HepG2 (cell line): ENCODE data around the gene GPBP1. TPM values are rescaled to one million over a fixed set of nuclear protein-coding genes. Genes with fewer than 3 reads are reported as not detected.

Source experiments
- ATAC-seq: fragments of 200-7000 bp; cut with Tn5 transposase; 3 replicates; pipeline ENCODE4 v1.9.1; 2020; ENCODE audit warnings: mild to moderate bottlenecking, moderate library complexity
- BruUV-seq: library from RNA; stranded (reverse); fragments of 400-500 nt; replicated peaks from 2 replicates; lab custom pipeline; 2021; lab: Mats Ljungman, UMichigan
- CTCF ChIA-PET: fragments of 300-600 bp; formaldehyde crosslinking; extraction: SDS; loops from one replicate; lab custom pipeline; 2021; ENCODE audit warnings: low total read pairs, inconsistent platforms, low intra/inter-chr PET ratio; lab: Yijun Ruan, JAX
- POLR2A ChIA-PET: fragments of 350-600 bp; sonication (Branson Sonifier 250); formaldehyde crosslinking; loops from one replicate; lab custom pipeline; 2020; ENCODE audit warnings: antibody characterized with exemption, inconsistent platforms; lab: Yijun Ruan, JAX
- DNase-seq: peaks from one replicate; pipeline ENCODE4 v3.0.0-alpha.2; 2015; ENCODE audit warnings: low spot score
- FAIRE-seq: peaks from 3 replicates; lab custom pipeline; 2011; peaks lifted over from hg19 to GRCh38; lab: Jason Lieb, UNC
- H2AFZ ChIP-seq: one replicate; pipeline ENCODE4 v1.6.1; 2011; ENCODE audit warnings: low read length, inconsistent platforms
- H3K27ac ChIP-seq: fragments of 300-600 bp; 3 replicates; pipeline ENCODE4 v1.8.0; 2011; ENCODE audit warnings: mixed run types, mild to moderate bottlenecking, mixed read lengths, low read length, inconsistent platforms; ENCODE audit not compliant: insufficient read depth; ENCODE audit errors: extremely low read length
- H3K27me3 ChIP-seq, 2 experiments: fragments of 200-600 bp in 1 of 2; 2 replicates in 1 of 2; 3 replicates in 1 of 2; pipeline versions ENCODE4 v1.6.0 to v1.8.0; 2011; ENCODE audit warnings: low read length in 2 of 2, mild to moderate bottlenecking in 2 of 2, moderate library complexity in 2 of 2, inconsistent platforms in 1 of 2; ENCODE audit not compliant: insufficient read depth in 2 of 2, control insufficient read depth in 1 of 2
- H3K36me3 ChIP-seq, 2 experiments: fragments of 200-600 bp in 1 of 2; replicated peaks in 1 of 2; 2 replicates in 1 of 2; 3 replicates in 1 of 2; pipeline versions ENCODE4 v1.5.1 to v1.8.0; 2011; ENCODE audit warnings: low read length in 2 of 2, inconsistent platforms in 1 of 2; ENCODE audit not compliant: insufficient read depth in 2 of 2, control insufficient read depth in 1 of 2
- H3K4me1 ChIP-seq: 2 replicates; pipeline ENCODE4 v1.5.1; 2012; ENCODE audit warnings: low read length, inconsistent platforms; ENCODE audit not compliant: insufficient read depth
- H3K4me2 ChIP-seq: 2 replicates; pipeline ENCODE4 v1.6.0; 2011; ENCODE audit warnings: low read depth, low read length, inconsistent platforms
- H3K4me3 ChIP-seq, 3 experiments: fragments of 200-600 bp in 1 of 3; sonication (generic), shearing (Covaris generic) in 1 of 3; replicated peaks in 1 of 3; 2 replicates each; pipeline ENCODE4 v1.5.1; 2011 to 2016; ENCODE audit warnings: low read length in 3 of 3, inconsistent platforms in 2 of 3, low read depth in 2 of 3, mild to moderate bottlenecking in 2 of 3, control low read depth in 1 of 3, mixed read lengths in 1 of 3; ENCODE audit not compliant: insufficient read depth in 1 of 3
- H3K79me2 ChIP-seq: one replicate; pipeline ENCODE4 v1.6.1; 2011; ENCODE audit warnings: low read length, inconsistent platforms; ENCODE audit not compliant: insufficient read depth
- H3K9ac ChIP-seq: 2 replicates; pipeline ENCODE4 v1.6.0; 2011; ENCODE audit warnings: mild to moderate bottlenecking, low read depth, low read length, inconsistent platforms; ENCODE audit not compliant: insufficient read depth
- H3K9me3 ChIP-seq: 2 replicates; pipeline ENCODE4 v1.5.1; 2012; ENCODE audit warnings: mild to moderate bottlenecking, low read length
- H4K20me1 ChIP-seq: 2 replicates; pipeline ENCODE4 v1.6.0; 2011; ENCODE audit warnings: inconsistent platforms, mild to moderate bottlenecking, low read length, moderate library complexity; ENCODE audit not compliant: insufficient read depth
- DNMT1 ChIP-seq: sonication (generic); formaldehyde crosslinking; IDR thresholded peaks from 2 replicates; pipeline ENCODE4 v1.5.1; 2020; ENCODE audit warnings: mild to moderate bottlenecking, missing genetic modification reagents
- FOXA1 ChIP-seq, 2 experiments: fragments of 450-650 bp in 1 of 2; sonication (generic) in 1 of 2; formaldehyde crosslinking in 1 of 2; IDR thresholded peaks; 2 replicates each; pipeline versions ENCODE4 v1.4.0 to v1.6.1; 2016 to 2020; ENCODE audit warnings: missing genetic modification reagents in 1 of 2
- FOXK1 ChIP-seq: sonication (generic); formaldehyde crosslinking; IDR thresholded peaks from 2 replicates; pipeline ENCODE4 v1.4.0; 2020; ENCODE audit warnings: low read depth, missing genetic modification reagents, borderline replicate concordance
- FOXP1 ChIP-seq, 2 experiments: fragments of 450-650 bp in 1 of 2; IDR thresholded peaks; 2 replicates each; pipeline ENCODE4 v1.6.1; 2017 to 2018; ENCODE audit warnings: antibody characterized with exemption in 1 of 2
- KAT2B ChIP-seq: fragments of 150-350 bp; IDR thresholded peaks from 2 replicates; pipeline ENCODE4 v1.6.1; 2014; ENCODE audit warnings: low read depth, low read length, borderline replicate concordance
- KAT7 ChIP-seq: IDR thresholded peaks from 2 replicates; pipeline ENCODE4 v1.6.1; 2018; ENCODE audit warnings: borderline replicate concordance, missing compliant biosample characterization
- NCOA1 ChIP-seq: sonication (generic); formaldehyde crosslinking; IDR thresholded peaks from 2 replicates; pipeline ENCODE4 v1.9.0; 2021; ENCODE audit warnings: missing genetic modification reagents
- NR0B2 ChIP-seq: sonication (generic); formaldehyde crosslinking; IDR thresholded peaks from 2 replicates; pipeline ENCODE4 v1.4.0; 2020; ENCODE audit warnings: mild to moderate bottlenecking, missing genetic modification reagents
- PAWR ChIP-seq: sonication (generic); formaldehyde crosslinking; IDR thresholded peaks from 2 replicates; pipeline ENCODE4 v1.4.0; 2020; ENCODE audit warnings: missing genetic modification reagents, mild to moderate bottlenecking, borderline replicate concordance
- RBAK ChIP-seq: sonication (generic); formaldehyde crosslinking; IDR thresholded peaks from 2 replicates; pipeline ENCODE4 v1.5.1; 2020; ENCODE audit warnings: mild to moderate bottlenecking, missing genetic modification reagents
- SMARCE1 ChIP-seq: fragments of 450-650 bp; IDR thresholded peaks from 2 replicates; pipeline ENCODE4 v1.6.1; 2017; ENCODE audit warnings: borderline replicate concordance
- TFDP1 ChIP-seq: IDR thresholded peaks from 2 replicates; pipeline ENCODE4 v1.6.1; 2016; ENCODE audit warnings: missing compliant biosample characterization, missing genetic modification reagents, borderline replicate concordance
- ZNF18 ChIP-seq: sonication (generic); formaldehyde crosslinking; IDR thresholded peaks from 2 replicates; pipeline ENCODE4 v1.8.0; 2022; ENCODE audit warnings: mild to moderate bottlenecking, missing genetic modification reagents; ENCODE audit not compliant: insufficient replicate concordance
- ZNF274 ChIP-seq: sonication (generic); formaldehyde crosslinking; IDR thresholded peaks from 2 replicates; pipeline ENCODE4 v1.5.1; 2020; ENCODE audit warnings: mild to moderate bottlenecking, missing genetic modification reagents
- ZNF431 ChIP-seq: sonication (generic); formaldehyde crosslinking; IDR thresholded peaks from 2 replicates; pipeline ENCODE4 v1.9.0; 2022; ENCODE audit warnings: missing genetic modification reagents, low read depth, mild to moderate bottlenecking, borderline replicate concordance
- ZNF550 ChIP-seq: sonication (generic); formaldehyde crosslinking; IDR thresholded peaks from 2 replicates; pipeline ENCODE4 v1.4.0; 2020; ENCODE audit warnings: mild to moderate bottlenecking, missing genetic modification reagents, borderline replicate concordance
- ZNF777 ChIP-seq: sonication (generic); formaldehyde crosslinking; IDR thresholded peaks from 2 replicates; pipeline ENCODE4 v1.4.0; 2020; ENCODE audit warnings: missing genetic modification reagents
- WGBS: methylation state at CpG from one replicate; pipeline ENCODE4 v1.1.6; 2017; ENCODE audit warnings: low lambda C conversion rate; 5-methylcytosine and 5-hydroxymethylcytosine counted together
- in situ Hi-C: cut with HindIII; loops from 2 replicates; pipeline ENCODE4 v1.10.0; 2017; ENCODE audit warnings: low pct_unique_long_range_greater_than_20kb; ENCODE audit not compliant: extremely low pct_ligation_motif_present
- intact Hi-C: fragments of 100-400 bp; cut with micrococcal nuclease; formaldehyde crosslinking; loops from one replicate; pipeline ENCODE4 v1.10.0; 2022; ENCODE audit not compliant: unreplicated experiment
- polyA plus RNA-seq, 8 experiments: library from polyadenylated mRNA; depleted of rRNA in 3 of 8; stranded (reverse) in 7 of 8; unstranded in 1 of 8; fragments of >200 nt; fragmentation: Illumina TruSeq in 4 of 8; extraction: Trizol in 4 of 8; gene quantifications; 2 replicates each; pipeline versions ENCODE4 v1.2.1 to v1.2.3, GENCODE V29; 2011 to 2016; ENCODE audit warnings: low read depth in 4 of 8, missing spikeins in 1 of 8, mixed read lengths in 1 of 8; ENCODE audit not compliant: insufficient read depth in 1 of 8
- total RNA-seq, 5 experiments: library from RNA; depleted of rRNA; stranded (reverse); fragments of >200 nt; fragmentation: Illumina TruSeq; extraction: Trizol; gene quantifications; 2 replicates each; pipeline ENCODE4 v1.2.3, GENCODE V29; 2016; ENCODE audit warnings: low read depth in 1 of 5
- TF ChIP-seq, protein P1 (sequence below): conservative IDR thresholded peaks from 2 replicates; pipeline ENCODE4 v1.6.1; 2018; ENCODE audit warnings: missing genetic modification reagents
- TF ChIP-seq, protein P2 (sequence below): sonication (generic); formaldehyde crosslinking; conservative IDR thresholded peaks from 2 replicates; pipeline ENCODE4 v1.8.1; 2023; ENCODE audit warnings: missing genetic modification reagents

The GPBP1 gene
- total and polyA plus RNA-seq, 2 of the 13 experiments (the other 11 are each of a cell fraction or from before 2014, with no cell fraction given): 27.1 to 72.2 TPM

DNA sequence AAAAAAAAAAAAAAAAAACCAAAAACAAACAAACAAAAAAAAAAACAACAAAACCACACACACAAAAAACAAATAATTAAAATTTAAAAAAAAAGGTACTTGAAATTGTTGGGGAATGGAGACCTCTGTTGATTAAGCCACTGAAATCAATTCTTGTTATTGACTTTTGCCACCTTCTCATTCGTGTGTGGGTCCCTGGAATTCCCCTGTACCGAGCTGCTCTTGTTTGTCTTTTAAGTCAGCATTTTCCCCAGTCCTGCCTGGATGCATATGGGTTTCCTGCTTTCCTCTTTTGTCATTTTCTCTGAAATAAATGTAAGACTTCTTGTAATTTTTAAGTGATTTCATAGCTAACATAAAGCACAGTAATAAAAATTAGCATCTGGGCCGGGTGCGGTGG, 45.5 kb downstream of the GPBP1 start:
- peaks cover 32% of the 10 kb centered on the region for H4K20me1 ChIP-seq
- no TSS peak for BruUV-seq
- no peak overlapping the region for H3K27ac ChIP-seq
- TF ChIP-seq, protein P1, sequence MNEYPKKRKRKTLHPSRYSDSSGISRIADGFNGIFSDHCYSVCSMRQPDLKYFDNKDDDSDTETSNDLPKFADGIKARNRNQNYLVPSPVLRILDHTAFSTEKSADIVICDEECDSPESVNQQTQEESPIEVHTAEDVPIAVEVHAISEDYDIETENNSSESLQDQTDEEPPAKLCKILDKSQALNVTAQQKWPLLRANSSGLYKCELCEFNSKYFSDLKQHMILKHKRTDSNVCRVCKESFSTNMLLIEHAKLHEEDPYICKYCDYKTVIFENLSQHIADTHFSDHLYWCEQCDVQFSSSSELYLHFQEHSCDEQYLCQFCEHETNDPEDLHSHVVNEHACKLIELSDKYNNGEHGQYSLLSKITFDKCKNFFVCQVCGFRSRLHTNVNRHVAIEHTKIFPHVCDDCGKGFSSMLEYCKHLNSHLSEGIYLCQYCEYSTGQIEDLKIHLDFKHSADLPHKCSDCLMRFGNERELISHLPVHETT: no peak
- TF ChIP-seq PAWR (CRISPR knock-in tag): no peak
- no peak for TF ChIP-seq SMARCE1
- TF ChIP-seq RBAK (CRISPR knock-in tag): no peak
- TF ChIP-seq ZNF550 (CRISPR knock-in tag): no peak
- peak; percentile 42; the same call in 1 of the 2 replicates for TF ChIP-seq FOXA1 (IDR thresholded peaks at IDR 0.05)
- no peak for TF ChIP-seq FOXA1 (CRISPR knock-in tag; IDR thresholded peaks at IDR 0.05)
- TF ChIP-seq DNMT1: no peak
- TF ChIP-seq FOXP1 (IDR thresholded peaks at IDR 0.05): no peak
- TF ChIP-seq FOXP1 (CRISPR knock-in tag; IDR thresholded peaks at IDR 0.05): peak; percentile 27; the same call in 1 of the 2 replicates
- TF ChIP-seq, protein P2, sequence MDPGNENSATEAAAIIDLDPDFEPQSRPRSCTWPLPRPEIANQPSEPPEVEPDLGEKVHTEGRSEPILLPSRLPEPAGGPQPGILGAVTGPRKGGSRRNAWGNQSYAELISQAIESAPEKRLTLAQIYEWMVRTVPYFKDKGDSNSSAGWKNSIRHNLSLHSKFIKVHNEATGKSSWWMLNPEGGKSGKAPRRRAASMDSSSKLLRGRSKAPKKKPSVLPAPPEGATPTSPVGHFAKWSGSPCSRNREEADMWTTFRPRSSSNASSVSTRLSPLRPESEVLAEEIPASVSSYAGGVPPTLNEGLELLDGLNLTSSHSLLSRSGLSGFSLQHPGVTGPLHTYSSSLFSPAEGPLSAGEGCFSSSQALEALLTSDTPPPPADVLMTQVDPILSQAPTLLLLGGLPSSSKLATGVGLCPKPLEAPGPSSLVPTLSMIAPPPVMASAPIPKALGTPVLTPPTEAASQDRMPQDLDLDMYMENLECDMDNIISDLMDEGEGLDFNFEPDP: no peak
- no peak for TF ChIP-seq ZNF431 (CRISPR knock-in tag)
- TF ChIP-seq ZNF18: no peak
- TF ChIP-seq KAT2B: peak; percentile 90
- TF ChIP-seq FOXK1 (CRISPR knock-in tag): no peak
- no peak for TF ChIP-seq TFDP1 (CRISPR knock-in tag)
- no peak for TF ChIP-seq KAT7 (CRISPR knock-in tag)
- no peak for TF ChIP-seq ZNF777 (CRISPR knock-in tag)
- TF ChIP-seq NR0B2 (CRISPR knock-in tag): no peak
- TF ChIP-seq NCOA1 (CRISPR knock-in tag): no peak
- TF ChIP-seq ZNF274 (CRISPR knock-in tag): no peak

More for the DNA sequence above, 45.5 kb downstream of the GPBP1 start:
- peaks cover 8 to 34% of the 10 kb centered on the region in 2 experiments for H3K36me3 ChIP-seq
- POLR2A ChIA-PET: interaction anchor here (1.1 to 1.3 kb wide), 2 partner anchors 46 to 310 kb away, joined by 3 to 7 read pairs; partner anchors contain the start of genes GPBP1 and SETD9
- H3K4me3 ChIP-seq: no peak overlapping the region
- ATAC-seq (peak; percentile 77), FAIRE-seq (no peak), DNase-seq (peak; percentile 5)
- no peaks in the 10 kb centered on the region for H3K27me3 ChIP-seq
- H3K4me1 ChIP-seq: 0 out of 2 replicates have a peak, but pooled peaks cover 12% of the 10 kb centered on the region
- H3K4me2 ChIP-seq: no peak overlapping the region
- intact Hi-C loops: no loop called here
- 68% methylated on average over 4 of the region's 4 CpGs for WGBS
- H3K79me2 ChIP-seq: peaks cover 87% of the 10 kb centered on the region
- in situ Hi-C loops: loop anchor here (10.0 kb wide), 1 partner anchor 315 kb away; the partner anchor contains the start of gene SETD9
- no peaks in the 10 kb centered on the region for H3K9me3 ChIP-seq
- no peak overlapping the region for H3K9ac ChIP-seq
- no peak overlapping the region for H2AFZ ChIP-seq
- CTCF ChIA-PET: interaction anchor here (0.6 kb wide), 1 partner anchor 28 kb away, joined by 3 read pairs; no protein-coding TSS in a partner anchor
